Neural progenitor cell (in vitro differentiated cells): Measurements from ENCODE around the gene DCAF8.

Source experiments
- EZH2 ChIP-seq: fragments of 200-600 bp; sonication (generic); IDR thresholded peaks from 2 replicates; pipeline ENCODE4 v1.6.1; 2017; ENCODE audit warnings: antibody characterized with exemption, mild to moderate bottlenecking, moderate library complexity
- EZH2phosphoT487 ChIP-seq: fragments of 200-600 bp; sonication (generic); IDR thresholded peaks from 2 replicates; pipeline ENCODE4 v1.6.1; 2017; ENCODE audit warnings: antibody characterized with exemption
- TF ChIP-seq, protein P1 (sequence below): fragments of 200-600 bp; sonication (generic); IDR thresholded peaks from 2 replicates; pipeline ENCODE4 v1.5.1; 2017; ENCODE audit warnings: antibody characterized with exemption, mild to moderate bottlenecking

DNA sequence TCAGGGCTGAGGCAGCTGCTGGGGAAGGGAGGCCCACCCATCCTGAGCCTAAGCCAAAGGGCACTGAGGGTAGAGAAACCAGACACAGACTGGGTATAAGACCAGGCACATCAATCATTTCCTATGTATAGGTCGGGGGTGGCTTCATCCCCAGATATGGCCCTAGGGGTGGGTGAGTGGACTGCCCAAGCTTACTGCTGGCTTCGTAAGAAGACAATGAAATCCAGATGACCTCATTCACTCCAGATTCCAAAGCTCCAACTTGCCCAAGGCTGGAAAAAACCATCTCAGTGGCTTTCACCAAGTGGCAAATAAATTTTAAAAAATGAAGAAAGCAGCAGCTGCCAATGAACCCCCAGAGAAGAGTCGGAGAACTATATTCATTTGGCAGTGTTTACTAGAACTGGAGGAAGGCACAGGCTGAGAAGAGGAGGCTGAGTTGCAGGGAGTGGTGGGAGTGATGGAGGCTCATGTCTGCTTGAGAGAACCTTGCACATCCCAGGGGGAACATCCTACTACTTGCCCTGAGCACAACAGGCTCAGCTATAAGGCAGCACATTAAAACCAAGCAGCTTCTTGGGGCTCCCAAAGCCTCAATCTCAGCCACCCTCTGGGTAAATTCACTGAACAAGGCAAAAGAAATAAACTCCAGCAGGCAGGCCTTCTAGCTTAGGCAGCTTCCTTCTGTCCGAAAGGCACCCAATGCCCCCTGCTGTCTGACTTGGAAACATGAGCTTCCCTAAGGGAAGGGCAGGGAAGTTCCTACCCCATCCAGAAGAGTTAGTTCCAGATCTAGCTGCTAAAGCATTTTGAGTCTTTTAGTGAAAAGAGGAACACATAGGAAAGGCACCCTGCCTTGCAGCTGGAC lies 43.1 kb downstream of the DCAF8 start:
- TF ChIP-seq, protein P1, sequence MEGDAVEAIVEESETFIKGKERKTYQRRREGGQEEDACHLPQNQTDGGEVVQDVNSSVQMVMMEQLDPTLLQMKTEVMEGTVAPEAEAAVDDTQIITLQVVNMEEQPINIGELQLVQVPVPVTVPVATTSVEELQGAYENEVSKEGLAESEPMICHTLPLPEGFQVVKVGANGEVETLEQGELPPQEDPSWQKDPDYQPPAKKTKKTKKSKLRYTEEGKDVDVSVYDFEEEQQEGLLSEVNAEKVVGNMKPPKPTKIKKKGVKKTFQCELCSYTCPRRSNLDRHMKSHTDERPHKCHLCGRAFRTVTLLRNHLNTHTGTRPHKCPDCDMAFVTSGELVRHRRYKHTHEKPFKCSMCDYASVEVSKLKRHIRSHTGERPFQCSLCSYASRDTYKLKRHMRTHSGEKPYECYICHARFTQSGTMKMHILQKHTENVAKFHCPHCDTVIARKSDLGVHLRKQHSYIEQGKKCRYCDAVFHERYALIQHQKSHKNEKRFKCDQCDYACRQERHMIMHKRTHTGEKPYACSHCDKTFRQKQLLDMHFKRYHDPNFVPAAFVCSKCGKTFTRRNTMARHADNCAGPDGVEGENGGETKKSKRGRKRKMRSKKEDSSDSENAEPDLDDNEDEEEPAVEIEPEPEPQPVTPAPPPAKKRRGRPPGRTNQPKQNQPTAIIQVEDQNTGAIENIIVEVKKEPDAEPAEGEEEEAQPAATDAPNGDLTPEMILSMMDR: peak; percentile 58
- TF ChIP-seq EZH2 (no peak), EZH2phosphoT487 (no peak)
